HG02571 (cell line): Measurements from ENCODE around the gene SYNPR.

Experiments used
- ATAC-seq: cut with Tn5 transposase; IDR thresholded peaks from one replicate; pipeline ENCODE4 v1.9.1; 2021; ENCODE audit warnings: mild to moderate bottlenecking, moderate library complexity; ENCODE audit not compliant: unreplicated experiment

Gene SYNPR

GRCh38 chr3:63462732-63463131 lies 184.6 kb downstream of the SYNPR start:
- ATAC-seq: no peak

- no peak for ATAC-seq
These were observed 189.3 kb downstream of the SYNPR start for GRCh38 chr3:63467392-63467791.

DNA sequence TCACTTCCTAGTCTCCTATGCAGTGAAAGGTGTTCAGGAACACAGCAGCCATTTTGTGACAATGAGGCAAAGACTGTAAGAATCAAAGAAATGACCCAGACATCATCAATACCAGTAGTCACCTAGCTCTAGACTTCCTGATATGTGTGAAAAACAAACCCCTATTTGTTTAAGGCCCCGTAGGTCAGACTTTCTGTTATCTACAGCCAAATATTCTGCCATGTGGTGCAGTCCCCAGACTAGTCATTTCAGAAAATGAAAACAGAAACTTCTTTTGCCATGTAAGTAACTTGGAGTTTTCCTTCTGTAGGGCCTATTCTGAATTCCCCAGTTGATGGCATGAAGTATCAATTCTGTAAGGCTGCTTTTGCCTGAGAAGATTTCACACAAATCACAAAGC lies 192.6 kb downstream of the SYNPR start:
- ATAC-seq: no peak

GRCh38 chr3:63471781-63472180 lies 193.7 kb downstream of the SYNPR start:
- ATAC-seq: no peak

DNA sequence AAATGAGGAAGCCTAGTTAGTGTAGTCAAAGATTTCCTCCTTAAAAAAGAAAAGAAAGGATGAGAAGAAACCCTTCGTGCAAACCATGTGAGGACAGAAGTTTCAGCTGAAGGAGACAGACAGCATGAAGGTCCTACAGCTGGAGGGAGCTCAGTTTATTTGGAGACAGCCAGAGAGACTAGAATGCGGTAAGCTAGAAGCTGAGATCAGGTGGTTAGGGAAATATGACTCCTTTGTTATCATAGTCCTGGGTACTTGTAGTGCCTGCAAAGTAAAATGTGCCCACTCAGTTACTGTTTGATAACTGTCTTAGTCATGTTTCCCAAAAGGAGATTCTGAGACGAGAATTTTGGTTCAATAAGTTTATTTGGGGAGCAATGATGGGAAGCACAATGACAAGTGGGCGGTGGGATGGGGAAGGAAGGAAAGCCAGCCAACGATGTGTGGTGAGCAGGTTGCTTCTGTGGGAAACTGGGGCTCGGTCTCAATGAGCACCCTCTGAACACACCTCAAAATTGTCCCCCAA lies 195.6 kb downstream of the SYNPR start:
- no peak for ATAC-seq

GRCh38 chr3:63474828-63475518 lies 196.9 kb downstream of the SYNPR start:
- no peak for ATAC-seq

- no peak for ATAC-seq
These were observed 199.5 kb downstream of the SYNPR start for GRCh38 chr3:63477494-63478129.

GRCh38 chr3:63478990-63479660 lies 201.0 kb downstream of the SYNPR start:
- ATAC-seq: no peak

DNA sequence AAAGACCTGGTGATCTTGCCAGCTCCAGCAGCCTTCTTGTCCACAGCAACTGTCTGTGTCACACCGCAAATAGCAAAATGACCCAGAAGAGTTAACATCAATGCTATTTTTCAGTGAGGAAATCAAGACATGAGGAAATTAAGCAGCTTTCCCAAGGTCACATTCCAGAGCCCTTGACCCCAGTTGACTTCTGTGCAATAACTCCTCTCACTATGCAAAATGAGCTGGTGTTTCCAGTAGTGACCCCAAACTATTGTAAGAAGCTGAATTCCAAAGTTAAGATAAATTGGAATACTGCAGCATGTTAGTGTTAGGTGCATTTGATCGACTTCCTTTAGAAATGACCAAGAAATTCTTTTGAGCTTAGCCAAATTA lies 201.5 kb downstream of the SYNPR start:
- ATAC-seq: no peak

DNA sequence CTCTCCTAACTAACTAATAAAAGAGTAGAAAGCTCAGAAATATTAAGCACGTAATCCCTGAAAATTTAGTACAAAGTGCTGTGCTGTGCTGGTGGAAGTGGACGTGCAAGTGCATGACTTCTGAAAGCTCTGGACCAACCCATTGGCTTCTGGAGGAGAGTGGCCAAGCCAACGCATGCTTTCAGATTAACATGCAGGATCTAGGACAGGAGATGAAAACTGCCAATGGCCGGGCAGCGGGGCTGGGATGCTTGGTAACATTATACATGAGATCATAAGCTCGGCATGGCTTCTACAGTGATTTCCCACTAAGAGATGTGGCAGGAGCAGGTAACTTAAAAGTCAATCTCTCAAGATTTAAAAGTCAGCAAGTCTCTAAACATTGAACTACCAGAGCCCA lies 203.5 kb downstream of the SYNPR start:
- ATAC-seq: no peak

DNA sequence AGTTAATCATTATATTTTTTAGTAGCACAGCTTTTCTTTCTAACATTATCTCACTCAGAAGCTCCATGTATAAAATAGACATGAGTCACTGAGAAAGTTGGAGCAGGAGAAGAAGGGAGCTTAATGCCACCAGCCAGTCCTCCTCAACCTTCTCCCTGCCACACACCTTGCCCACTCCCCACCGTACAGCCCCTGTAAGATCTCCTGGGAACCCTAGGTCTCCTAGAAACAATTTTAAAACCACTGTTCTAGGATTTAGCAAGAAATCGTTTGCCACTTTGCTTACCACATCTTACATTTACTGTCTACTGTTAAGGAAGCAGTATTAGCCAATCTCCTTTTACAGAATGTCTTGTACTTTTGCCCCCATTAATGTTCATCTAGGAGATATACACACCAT lies 204.2 kb downstream of the SYNPR start:
- no peak for ATAC-seq

DNA sequence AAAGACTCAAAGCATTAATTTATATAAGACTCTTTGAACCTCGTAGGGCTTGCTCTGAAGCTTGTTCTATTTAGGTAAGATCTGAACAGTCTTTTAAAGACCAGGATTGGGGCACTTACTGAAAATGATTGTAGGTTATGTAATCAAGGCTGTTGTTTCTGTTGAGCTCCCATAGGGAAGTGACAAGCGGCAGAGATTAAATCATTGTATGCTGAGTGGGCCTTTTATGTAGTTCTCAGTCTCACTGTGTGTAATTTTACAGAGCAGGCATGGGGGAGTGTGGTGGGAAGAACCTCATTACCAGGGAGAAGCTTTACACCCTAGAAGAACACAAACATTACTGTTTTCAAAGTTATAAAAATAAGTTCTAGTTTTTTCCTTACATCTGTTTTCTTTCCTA lies 214.4 kb downstream of the SYNPR start:
- ATAC-seq: no peak

GRCh38 chr3:63493101-63493500 lies 215.0 kb downstream of the SYNPR start:
- ATAC-seq: no peak

GRCh38 chr3:63494646-63495045 lies 216.5 kb downstream of the SYNPR start:
- ATAC-seq: no peak

DNA sequence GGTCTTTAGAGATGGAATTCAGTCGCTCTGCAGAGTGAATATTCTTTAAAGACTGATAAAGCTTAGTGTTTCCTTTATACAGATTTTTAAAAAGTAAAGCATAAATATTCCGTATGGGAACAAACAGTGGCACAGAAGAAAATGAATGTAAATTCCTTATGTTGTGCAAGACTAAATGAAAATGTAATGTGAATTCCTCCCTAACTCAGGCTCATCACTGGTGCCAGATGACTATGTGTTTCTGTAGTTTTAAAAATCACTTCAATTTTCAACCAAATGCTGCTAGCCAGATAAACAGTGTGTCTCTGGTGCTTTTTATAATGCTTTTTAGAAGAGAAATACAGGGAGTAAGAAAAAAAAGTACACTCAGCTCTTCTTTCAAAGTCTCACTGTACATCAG lies 219.5 kb downstream of the SYNPR start:
- no peak for ATAC-seq

- no peak for ATAC-seq
These were observed 222.1 kb downstream of the SYNPR start for GRCh38 chr3:63500196-63500595.

DNA sequence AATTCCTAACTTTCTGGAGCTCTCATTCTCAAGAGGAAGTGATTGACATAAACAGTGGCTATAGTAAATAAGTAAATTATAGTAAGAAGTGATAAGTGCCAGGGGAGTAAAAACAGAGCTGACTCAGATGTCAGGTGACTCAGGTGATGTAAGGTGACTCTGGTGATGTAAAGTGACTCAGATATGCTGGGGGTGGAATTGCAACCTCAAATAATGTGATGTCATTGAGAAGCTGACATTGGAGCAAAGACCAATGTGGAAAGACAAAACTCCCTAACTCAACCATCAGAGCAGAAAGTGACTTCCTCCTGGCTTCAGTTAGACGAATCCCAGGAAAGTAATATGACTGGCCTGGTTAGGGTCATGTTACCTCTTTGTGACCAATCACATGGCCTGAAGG lies 230.2 kb downstream of the SYNPR start:
- ATAC-seq: no peak

- no peak for ATAC-seq
These were observed 230.7 kb downstream of the SYNPR start for GRCh38 chr3:63508771-63509170.

DNA sequence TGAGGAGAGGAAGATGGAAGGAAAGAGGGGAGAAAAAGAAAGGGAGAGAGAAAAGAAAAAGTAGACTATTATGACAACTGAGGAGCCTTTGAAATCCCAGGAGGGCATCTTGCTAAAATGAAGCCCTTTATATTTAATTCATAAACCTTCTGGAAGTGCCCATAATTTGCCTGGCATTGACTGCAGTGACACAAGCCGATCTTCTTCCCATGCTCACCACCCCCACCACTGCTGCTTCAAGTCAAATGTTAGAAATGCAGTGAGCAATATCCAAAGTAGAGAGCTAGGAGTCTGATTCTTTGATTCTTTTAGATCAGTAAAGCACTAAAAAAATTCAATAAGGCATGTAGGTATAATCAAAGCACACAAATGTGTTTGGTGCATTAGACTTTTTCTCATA lies 235.7 kb downstream of the SYNPR start:
- no peak for ATAC-seq

DNA sequence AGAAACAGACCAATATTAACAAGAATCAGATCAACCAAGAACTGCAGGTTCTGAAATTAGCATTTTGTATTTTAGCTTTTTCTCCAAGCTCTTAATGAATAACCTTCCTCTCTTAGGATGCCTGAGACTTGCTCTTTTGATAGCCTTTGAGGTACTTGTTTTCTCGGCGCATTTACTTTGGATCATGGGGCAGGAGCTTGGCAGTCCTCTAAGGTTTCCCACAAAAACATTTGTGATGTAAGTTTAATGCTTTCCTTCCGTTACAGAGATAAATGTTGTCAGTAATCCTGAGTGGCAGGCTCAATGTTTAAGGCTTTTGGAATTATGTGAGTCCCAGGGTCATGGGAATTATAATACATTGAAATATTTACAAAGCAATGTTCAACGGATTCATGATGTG lies 236.6 kb downstream of the SYNPR start:
- no peak for ATAC-seq

- ATAC-seq: no peak
These were observed 241.3 kb downstream of the SYNPR start for GRCh38 chr3:63519426-63519825.

GRCh38 chr3:63521657-63522056 lies 243.5 kb downstream of the SYNPR start:
- no peak for ATAC-seq
